Activated CD4-positive, alpha-beta T cell treated with anti-CD3 and anti-CD28 coated beads, Interleukin-2, Interleukin-6, amounts not matched to agents 100 ng/mL and 50 ng/mL, durations not matched to agents 16 hours and 8 hours (primary cell): Measurements from ENCODE around the gene ACSF3.
"Not testable (repeated sequence)": the region's sequence is repeated elsewhere in the genome, so short reads cannot be mapped to it uniquely, and the experiment has no call there.

Experiments
- DNase-seq: peaks from one replicate; pipeline ENCODE4 v3.0.0-alpha.2; 2020

The ACSF3 gene

GRCh38 chr16:89074072-89074674, 19.5 kb upstream of the ACSF3 start:
- not testable (repeated sequence) for DNase-seq

DNA sequence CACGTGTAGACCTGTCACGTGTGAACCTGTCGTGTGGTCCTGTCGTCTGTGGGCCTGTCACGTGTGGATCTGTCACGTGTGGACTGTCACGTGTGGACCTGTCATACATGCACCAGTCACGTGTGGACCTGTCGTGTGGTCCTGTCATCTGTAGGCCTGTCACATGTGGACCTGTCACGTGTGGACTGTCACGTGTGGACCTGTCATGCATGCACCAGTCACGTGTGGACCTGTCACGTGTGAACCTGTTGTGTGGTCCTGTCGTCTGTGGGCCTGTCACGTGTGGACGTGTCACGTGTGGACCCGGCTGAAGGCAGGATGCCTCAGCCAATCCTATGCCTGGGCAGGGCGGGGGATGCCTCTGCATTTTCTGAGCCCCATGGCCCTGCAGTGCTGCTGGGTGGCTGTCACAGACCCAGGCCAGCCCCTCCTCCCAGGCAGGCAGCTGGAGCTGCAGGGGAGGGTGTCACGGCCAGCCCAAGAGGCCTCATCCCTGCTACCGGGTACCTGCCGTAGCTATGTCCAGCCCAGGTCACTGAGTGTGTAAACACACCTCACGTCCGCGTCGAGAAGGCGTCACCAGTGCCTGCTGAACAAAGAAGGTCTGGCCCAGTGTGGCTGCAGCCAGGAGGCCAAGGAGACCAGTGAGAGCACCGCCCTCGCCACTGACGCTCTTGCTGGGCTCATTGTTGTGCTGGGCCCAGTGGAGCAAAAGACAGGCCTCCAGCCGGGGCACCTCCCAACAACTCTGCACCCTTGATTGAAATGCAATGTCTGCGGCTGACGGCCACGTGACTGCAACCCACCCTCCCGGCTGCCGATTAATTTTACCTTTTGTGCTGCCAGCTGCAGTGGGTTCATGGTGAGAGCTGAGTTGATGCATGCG, 18.6 kb upstream of the ACSF3 start:
- no peak for DNase-seq

DNA sequence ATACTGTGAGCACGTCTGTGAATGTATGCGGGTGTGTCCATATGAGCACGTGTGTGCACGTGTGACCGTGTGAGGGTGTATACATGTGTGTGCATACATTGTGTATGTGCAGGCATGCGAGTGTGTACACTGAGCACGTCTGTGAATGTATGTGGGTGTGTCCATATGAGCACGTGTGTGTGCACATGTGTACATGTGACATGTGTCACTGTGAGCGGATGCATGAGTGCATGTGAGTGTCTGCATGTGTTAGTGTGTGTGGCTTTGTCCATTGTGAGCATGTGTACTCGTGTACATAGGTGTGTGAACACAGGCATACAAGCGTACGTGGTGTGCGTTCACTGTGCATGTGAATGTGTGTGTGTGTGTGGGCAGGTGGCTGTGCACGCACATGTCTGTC, 17.5 kb upstream of the ACSF3 start:
- DNase-seq = no peak

- DNase-seq = no peak
Observed at GRCh38 chr16:89077076-89077475, 16.6 kb upstream of the ACSF3 start.

GRCh38 chr16:89078172-89078571, 15.5 kb upstream of the ACSF3 start:
- no peak for DNase-seq

DNA sequence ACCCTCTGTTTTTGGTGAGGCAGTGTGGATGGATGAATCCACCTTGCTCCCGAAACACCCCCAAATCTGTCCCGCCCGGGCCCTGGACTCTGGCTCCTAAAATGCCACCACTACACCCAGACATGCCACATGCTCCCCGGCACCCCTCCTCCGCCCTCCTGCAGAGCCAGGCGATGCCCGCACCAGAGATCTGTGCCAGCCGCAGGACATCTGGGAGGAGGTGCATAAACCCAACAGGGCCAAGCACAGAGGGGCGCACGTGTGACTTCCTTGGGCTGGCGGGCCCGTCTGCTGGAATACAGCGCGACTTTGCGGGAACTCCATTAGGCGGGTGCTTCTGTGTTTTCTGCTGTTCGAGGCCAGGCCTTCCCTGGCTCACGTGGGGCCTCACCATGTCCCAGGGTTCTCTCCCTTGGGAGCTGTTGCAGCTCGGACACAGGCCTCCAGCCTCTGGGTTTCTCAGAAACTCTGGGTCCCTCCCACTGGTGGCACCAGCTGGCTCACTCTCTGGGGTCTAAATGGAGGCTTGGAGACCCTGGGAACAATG, 14.1 kb upstream of the ACSF3 start:
- no peak for DNase-seq

GRCh38 chr16:89080196-89080853, 13.3 kb upstream of the ACSF3 start:
- no peak for DNase-seq

DNA sequence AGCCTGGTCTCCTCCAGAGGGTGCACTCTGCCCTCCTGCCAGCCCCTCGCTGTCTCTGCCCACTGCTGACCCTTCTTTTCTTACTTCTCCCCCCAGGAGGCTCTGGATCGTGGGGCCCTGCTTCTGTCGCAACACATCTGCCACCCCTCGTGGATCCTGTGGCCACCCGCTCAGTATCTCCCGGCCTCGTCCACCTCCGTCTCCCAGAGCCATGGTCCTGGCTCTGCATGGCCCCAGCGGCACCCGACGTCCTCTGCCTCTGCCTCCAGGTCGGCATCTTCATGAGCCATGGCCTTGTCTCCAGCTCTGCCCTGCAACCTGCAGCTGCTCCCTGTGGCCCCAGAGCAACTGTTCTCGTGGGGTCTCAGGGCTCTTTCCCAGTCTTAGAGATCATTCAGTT, 12.1 kb upstream of the ACSF3 start:
- no peak for DNase-seq

DNA sequence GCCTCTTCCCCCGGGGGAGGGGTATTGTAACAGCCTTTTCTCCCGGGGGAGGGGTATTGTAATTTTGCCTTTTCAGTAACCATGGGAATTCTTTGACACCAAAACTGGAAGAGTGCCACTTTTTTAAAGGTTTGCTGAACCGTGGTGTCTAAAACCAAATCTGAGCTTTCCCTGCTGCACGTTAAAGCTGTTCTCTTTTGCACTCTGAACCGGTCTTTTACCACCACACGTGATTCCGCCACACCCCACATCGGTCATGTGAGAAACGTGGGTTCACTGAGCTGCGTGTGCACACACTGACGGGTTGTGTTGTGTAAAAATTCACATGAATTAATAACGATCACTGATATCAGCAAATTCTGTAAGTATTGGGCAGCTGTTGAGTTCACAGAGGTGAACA, 9.2 kb upstream of the ACSF3 start:
- no peak for DNase-seq

DNA sequence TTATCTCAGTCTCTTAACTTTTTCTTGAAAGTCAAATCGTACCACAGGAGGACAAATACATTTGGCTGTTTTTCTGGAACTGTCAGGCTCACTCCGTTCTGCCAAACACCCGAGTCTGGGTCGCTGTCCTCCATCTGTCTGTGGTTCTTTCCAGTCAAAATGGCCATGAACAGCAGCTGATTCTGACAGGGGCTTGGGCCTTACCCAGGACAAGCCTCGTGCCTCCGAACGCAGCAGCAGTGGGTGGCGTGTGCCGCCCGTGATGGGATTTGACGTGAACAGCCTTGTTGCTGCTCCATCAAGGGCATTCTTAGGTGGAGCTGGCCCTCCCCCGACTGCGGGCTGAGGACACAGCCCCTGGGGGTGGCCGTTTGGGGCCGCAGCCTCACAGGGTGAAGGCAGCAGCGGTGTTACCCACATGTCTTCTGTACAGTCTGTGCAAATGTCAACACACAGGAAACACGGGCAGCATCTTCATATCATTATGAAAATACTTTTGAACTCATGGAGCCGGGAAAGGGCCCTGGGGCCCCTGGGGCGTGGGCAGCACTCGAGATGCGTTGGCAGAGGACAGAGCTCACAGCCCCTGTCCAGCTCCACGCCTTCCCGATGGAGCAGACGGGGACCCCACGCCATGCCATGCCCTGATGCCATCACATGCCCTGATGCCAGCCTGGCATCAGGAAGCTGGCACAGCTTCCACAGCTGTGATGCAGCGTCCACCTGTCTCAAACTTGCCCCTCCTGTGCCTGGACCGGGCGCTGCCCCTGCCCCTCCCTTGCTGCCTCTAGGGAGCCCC, 8.6 kb upstream of the ACSF3 start:
- no peak for DNase-seq

DNA sequence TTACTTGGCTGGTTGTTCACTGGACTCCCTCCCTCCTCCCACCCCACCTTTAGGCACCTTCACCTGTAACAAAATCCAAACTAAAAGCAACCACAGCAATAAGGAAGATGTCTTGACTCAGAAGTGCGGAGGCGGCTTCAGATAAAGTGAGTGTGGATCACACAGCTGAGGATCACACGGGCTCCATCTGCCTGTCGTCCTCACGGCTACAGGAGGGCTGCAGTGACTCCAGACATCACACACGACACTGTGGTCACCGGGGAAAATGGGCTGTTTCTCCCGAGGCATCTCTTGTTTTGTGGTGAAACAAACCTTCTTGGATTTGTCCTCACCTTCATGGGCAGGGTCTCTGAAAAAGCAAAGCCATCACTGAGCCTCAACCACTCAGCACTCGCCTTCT, 7.9 kb upstream of the ACSF3 start:
- no peak for DNase-seq

DNA sequence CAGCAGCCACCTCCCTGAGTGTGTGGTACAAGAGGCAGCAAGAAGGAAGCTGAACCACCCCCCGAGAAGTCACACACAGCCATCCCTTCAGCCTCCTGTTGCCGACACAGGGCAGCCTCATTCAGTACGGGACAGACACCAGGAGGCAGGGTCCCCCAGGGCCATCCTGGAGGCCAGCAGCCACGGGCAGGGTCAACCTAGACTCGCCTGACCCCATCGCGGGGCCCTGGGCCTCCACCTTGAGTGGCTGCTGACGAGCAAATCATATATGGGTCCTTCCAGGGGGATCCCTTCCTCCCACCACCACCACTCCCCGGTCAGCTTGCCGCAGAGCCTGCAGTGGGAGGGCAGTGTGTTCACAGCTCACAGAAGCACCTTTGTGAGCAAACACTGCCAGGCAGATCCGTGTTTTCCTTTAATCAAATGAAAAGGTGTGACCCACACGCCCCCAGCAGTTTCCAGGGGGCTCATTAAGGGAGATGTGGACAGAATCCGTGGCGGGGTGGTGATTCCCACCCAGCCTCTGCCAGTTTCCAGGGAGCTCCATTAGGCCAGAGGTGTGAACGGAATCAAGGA, 5.6 kb upstream of the ACSF3 start:
- DNase-seq = no peak

GRCh38 chr16:89089120-89089519, 4.5 kb upstream of the ACSF3 start:
- no peak for DNase-seq

DNA sequence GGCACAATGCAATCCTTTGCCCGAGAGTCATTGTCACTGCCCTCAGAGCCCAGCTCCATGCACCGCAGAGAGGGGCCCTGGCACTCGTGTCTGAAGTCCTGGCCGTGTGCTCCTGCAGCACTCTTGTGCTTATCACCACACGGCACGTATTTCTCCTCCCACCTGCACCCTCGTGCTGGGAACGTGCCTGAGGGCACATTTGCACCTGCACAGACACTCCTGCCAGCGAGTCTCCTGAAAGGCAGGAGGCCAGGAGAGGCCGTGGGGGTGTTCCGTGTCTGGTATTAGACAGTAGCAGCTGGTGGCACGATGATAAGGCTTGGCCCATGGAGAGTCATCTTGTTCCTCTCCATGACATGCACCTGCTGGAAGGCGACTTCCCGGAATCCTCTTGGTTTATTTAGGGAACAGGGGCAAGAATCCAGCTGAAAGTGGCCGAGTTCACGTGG, 3.4 kb upstream of the ACSF3 start:
- DNase-seq = no peak

DNA sequence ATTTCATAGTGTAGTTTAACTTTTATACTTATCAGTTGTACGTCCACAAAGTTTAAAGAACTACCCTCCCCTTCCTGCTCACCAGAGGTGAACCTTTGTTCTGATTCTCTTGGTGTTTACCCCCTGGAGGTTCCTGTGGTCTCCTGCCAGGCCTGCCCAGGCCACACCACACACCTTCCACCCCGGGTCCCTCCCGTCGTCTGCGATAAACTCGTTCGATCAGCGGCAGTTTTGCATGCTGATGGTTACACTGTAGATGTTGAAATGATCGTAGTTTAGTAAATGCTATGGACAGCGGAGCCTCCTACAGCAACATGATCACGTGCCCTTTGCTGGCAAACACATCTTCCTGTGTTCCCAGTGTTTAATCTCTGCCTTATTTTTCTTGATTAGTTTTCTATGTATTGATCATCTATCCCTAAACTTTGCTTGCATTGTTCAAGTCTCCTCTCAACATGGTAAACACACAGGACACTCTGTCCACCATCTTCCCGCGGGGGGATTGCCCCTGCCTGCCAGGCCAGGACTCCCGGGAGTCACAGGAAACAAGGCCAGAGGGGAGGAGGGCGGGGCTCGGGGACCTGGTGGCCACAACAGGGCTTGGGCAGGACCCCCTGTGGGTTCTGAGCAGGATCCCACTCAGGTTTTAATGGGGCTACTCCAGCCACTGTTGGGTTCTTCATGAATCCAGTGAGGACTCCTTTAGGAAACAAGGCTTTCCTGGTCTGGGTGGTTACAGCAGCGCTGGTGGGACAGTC, 2.8 kb upstream of the ACSF3 start:
- no peak for DNase-seq

- DNase-seq = no peak
Observed at GRCh38 chr16:89092013-89092412, 1.6 kb upstream of the ACSF3 start.

DNA sequence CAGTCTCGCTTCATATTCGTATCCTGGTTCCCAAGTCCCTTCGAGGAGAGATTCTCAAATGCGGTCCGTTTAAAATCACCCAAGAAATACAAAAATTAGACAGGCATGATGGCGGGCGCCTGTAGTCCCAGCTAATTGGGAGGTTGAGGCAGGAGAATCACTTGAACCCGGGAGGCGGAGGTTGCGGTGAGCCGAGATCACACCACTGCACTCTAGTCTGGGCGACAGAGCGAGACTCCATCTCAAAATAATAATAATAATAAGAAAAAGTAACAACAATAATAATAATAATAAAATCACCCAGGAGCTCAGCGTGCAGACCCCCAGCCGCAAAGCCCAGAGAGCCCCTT, 425 bp upstream of the ACSF3 start:
- DNase-seq = not testable (repeated sequence)

DNA sequence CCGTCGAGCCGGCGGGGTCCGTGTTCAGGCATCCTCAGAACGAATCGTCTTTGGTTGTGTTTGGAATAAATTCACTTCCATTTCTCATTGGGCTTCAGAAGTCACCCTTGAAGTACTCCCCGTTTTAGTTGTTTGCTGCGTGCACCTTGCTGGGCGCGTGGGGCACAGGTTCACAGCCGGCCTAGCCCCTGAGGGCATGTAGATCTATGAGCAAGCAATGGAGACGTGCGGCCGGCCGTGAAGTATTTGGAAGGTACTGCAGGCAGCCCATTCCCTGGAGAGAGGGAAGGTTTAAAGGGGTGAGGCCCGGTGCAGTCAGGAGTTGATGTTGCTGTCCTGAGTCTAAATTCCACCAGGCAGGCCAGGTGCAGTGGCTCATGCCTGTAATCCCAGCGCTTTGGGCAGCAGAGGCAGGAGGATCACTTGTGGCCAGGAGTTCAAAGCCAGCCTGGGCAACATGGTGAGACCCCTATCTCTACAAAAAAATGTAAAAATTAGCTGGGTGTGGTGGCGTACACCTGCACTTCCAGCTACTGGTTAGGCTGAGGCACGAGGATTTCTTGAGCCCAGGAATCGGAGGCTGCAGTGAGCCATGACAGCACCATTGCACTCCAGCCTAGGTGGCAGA, 714 bp downstream of the ACSF3 start:
- no peak for DNase-seq

- no peak for DNase-seq
Observed at GRCh38 chr16:89094880-89095258, 1.2 kb downstream of the ACSF3 start.

GRCh38 chr16:89095491-89095951, 1.9 kb downstream of the ACSF3 start:
- DNase-seq = peak; percentile 40

GRCh38 chr16:89096042-89096717, 2.5 kb downstream of the ACSF3 start:
- no peak for DNase-seq
